SU-DHL-6 (cell line): ENCODE measurements around the gene CCN6.

Source experiments
- EZH2phosphoT487 ChIP-seq: fragments of 200-600 bp; sonication (generic), shearing (Covaris generic); conservative IDR thresholded peaks from 2 replicates; pipeline ENCODE4 v1.6.1; 2018; ENCODE audit warnings: mild to moderate bottlenecking, antibody characterized with exemption, low read length, moderate library complexity, mixed read lengths
- TF ChIP-seq, protein P1 (sequence below): fragments of 200-600 bp; sonication (generic); IDR thresholded peaks from one replicate; pipeline ENCODE4 v1.5.1; 2017; ENCODE audit warnings: antibody characterized with exemption, mild to moderate bottlenecking, low read length, moderate library complexity; ENCODE audit not compliant: insufficient read depth, poor library complexity, severe bottlenecking

DNA sequence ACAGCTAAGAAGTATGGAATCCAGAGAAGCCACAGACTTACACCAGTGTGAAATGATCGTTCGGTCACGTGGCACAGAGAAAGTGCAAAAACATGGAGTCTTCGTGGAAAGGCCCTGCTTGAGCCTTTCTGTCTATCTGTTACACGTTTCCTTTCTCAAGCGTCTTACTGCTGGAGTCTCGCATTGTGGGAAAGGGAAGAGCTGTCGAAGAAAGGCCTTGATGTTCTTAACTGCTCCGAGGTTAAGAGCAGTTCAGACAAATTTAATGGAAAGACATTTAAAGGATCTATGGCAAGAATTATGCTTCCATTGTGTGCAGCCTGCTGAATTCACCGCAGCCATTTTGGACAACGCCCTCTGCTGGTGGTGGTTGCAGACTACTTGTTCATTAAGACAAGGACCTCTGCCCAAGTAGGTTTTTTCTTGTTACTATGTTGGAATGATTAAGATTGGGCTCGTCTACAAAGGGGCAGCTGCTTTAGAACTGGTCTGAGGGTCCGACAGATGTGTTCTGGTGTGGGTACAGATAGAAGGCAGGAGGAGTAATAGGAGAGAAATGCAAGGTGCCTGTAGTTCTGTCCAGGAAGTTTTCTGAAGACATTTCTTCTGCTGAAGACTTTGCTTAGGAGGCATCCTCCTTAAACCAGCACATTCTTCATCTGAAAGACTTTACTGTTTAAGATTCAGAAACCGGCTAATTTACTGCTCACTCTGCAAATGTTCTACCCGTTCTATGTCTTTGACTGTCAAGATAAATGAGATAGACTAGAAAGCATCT, 24.7 kb upstream of the CCN6 start:
- TF ChIP-seq, protein P1, sequence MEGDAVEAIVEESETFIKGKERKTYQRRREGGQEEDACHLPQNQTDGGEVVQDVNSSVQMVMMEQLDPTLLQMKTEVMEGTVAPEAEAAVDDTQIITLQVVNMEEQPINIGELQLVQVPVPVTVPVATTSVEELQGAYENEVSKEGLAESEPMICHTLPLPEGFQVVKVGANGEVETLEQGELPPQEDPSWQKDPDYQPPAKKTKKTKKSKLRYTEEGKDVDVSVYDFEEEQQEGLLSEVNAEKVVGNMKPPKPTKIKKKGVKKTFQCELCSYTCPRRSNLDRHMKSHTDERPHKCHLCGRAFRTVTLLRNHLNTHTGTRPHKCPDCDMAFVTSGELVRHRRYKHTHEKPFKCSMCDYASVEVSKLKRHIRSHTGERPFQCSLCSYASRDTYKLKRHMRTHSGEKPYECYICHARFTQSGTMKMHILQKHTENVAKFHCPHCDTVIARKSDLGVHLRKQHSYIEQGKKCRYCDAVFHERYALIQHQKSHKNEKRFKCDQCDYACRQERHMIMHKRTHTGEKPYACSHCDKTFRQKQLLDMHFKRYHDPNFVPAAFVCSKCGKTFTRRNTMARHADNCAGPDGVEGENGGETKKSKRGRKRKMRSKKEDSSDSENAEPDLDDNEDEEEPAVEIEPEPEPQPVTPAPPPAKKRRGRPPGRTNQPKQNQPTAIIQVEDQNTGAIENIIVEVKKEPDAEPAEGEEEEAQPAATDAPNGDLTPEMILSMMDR, result peak; percentile 92
- TF ChIP-seq EZH2phosphoT487, result no peak
